Liver (tissue), 9 donors: ENCODE results near the gene LCN10. TPM values are rescaled to one million over a fixed set of nuclear protein-coding genes. Genes with fewer than 3 reads are reported as not detected.
"Not testable (repeated sequence)": the region's sequence is repeated elsewhere in the genome, so short reads cannot be mapped to it uniquely, and the experiment has no call there.

Experiments
- DNase-seq: peaks from one replicate; pipeline ENCODE4 v3.0.0-alpha.2; 2017; ENCODE audit warnings: low spot score
- H3K27ac ChIP-seq, 2 donors: one replicate each; pipeline ENCODE4 v1.7.0; 2013; ENCODE audit warnings: inconsistent platforms in 2 of 2, low read length in 2 of 2, control low read depth in 1 of 2, low read depth in 1 of 2, mild to moderate bottlenecking in 1 of 2
- H3K27me3 ChIP-seq, 4 donors: one replicate each; pipeline versions ENCODE4 v1.6.1 to v1.7.0; 2013; ENCODE audit warnings: low read length in 3 of 4, inconsistent platforms in 1 of 4, mild to moderate bottlenecking in 1 of 4, moderate library complexity in 1 of 4; ENCODE audit not compliant: control insufficient read depth in 4 of 4, insufficient read depth in 4 of 4
- H3K36me3 ChIP-seq, 4 donors: one replicate each; pipeline versions ENCODE4 v1.6.1 to v1.7.0; 2013; ENCODE audit warnings: low read length in 3 of 4, mild to moderate bottlenecking in 3 of 4, low read depth in 1 of 4, moderate library complexity in 1 of 4; ENCODE audit not compliant: control insufficient read depth in 4 of 4, insufficient read depth in 3 of 4
- H3K4me1 ChIP-seq, 4 donors: one replicate each; pipeline versions ENCODE4 v1.6.1 to v1.7.0; 2013; ENCODE audit warnings: low read length in 3 of 4, mild to moderate bottlenecking in 3 of 4, moderate library complexity in 1 of 4; ENCODE audit not compliant: control insufficient read depth in 4 of 4, insufficient read depth in 4 of 4
- H3K4me3 ChIP-seq, 3 donors: one replicate each; pipeline versions ENCODE4 v1.6.1 to v1.7.0; 2013; ENCODE audit warnings: low read length in 3 of 3, control low read depth in 1 of 3, low read depth in 1 of 3, mild to moderate bottlenecking in 1 of 3
- H3K9ac ChIP-seq, 2 donors: one replicate each; pipeline ENCODE4 v1.7.0; 2013; ENCODE audit warnings: low read length in 2 of 2, mild to moderate bottlenecking in 2 of 2, moderate library complexity in 2 of 2, control low read depth in 1 of 2, low read depth in 1 of 2
- H3K9me3 ChIP-seq, 4 donors: one replicate each; pipeline versions ENCODE4 v1.6.1 to v1.7.0; 2013; ENCODE audit warnings: low read length in 3 of 4; ENCODE audit not compliant: control insufficient read depth in 4 of 4
- FOXA1 ChIP-seq: IDR thresholded peaks from 2 replicates; pipeline ENCODE4 v1.6.1; 2016; ENCODE audit warnings: antibody characterized with exemption
- FOXA2 ChIP-seq: IDR thresholded peaks from 2 replicates; pipeline ENCODE4 v1.6.1; 2016; ENCODE audit warnings: antibody characterized with exemption
- GABPA ChIP-seq, 2 donors: IDR thresholded peaks in 1 of 2; conservative IDR thresholded peaks in 1 of 2; 2 replicates each; pipeline ENCODE4 v1.6.1; 2016; ENCODE audit warnings: antibody characterized with exemption in 2 of 2, mild to moderate bottlenecking in 1 of 2, moderate library complexity in 1 of 2
- HNF4A ChIP-seq, 2 donors: conservative IDR thresholded peaks; 2 replicates each; pipeline ENCODE4 v1.6.1; 2016; ENCODE audit warnings: antibody characterized with exemption in 2 of 2, mild to moderate bottlenecking in 2 of 2
- HNF4G ChIP-seq: IDR thresholded peaks from 2 replicates; pipeline ENCODE4 v1.6.1; 2016; ENCODE audit warnings: antibody characterized with exemption
- JUND ChIP-seq, 2 donors: IDR thresholded peaks; 2 replicates each; pipeline ENCODE4 v1.6.1; 2016; ENCODE audit warnings: antibody characterized with exemption in 2 of 2
- NR2F2 ChIP-seq: IDR thresholded peaks from 2 replicates; pipeline ENCODE4 v1.6.1; 2016; ENCODE audit warnings: antibody characterized with exemption
- RAD21 ChIP-seq, 2 donors: IDR thresholded peaks; 2 replicates each; pipeline ENCODE4 v1.6.1; 2016; ENCODE audit warnings: antibody characterized with exemption in 2 of 2, mild to moderate bottlenecking in 2 of 2
- SP1 ChIP-seq: IDR thresholded peaks from 2 replicates; pipeline ENCODE4 v1.6.1; 2018; ENCODE audit warnings: antibody characterized with exemption, mild to moderate bottlenecking
- YY1 ChIP-seq: IDR thresholded peaks from 2 replicates; pipeline ENCODE4 v1.6.1; 2016; ENCODE audit warnings: antibody characterized with exemption, mild to moderate bottlenecking
- WGBS: extraction: QIAGEN DNeasy Blood & Tissue Kit; methylation state at CpG from one replicate; pipeline ENCODE4 v1.1.7; 2013; 5-methylcytosine and 5-hydroxymethylcytosine counted together
- polyA plus RNA-seq, 2 donors: library from polyadenylated mRNA; stranded (reverse) in 1 of 2; unstranded in 1 of 2; fragments of 200-250 nt in 1 of 2; fragments of >200 nt in 1 of 2; fragmentation: Nextera tagmentation in 1 of 2; extraction: Ambion mirVana in 1 of 2; gene quantifications; one replicate each; pipeline versions ENCODE4 v1.2.1 to v1.2.3, GENCODE V29; 2013 to 2015
- total RNA-seq, 2 donors: library from RNA; depleted of rRNA; stranded (reverse); fragments of >200 nt; gene quantifications; one replicate each; pipeline ENCODE4 v1.2.3, GENCODE V29; 2014
- TF ChIP-seq, protein P1 (sequence below): fragments of 150-350 bp; IDR thresholded peaks from 2 replicates; pipeline ENCODE4 v1.5.1; 2017; ENCODE audit warnings: improper control_type of control experiment, low read depth, low read length; ENCODE audit not compliant: missing input control
- TF ChIP-seq, protein P2 (sequence below): IDR thresholded peaks from 2 replicates; pipeline ENCODE4 v1.6.1; 2016; ENCODE audit warnings: antibody characterized with exemption
- TF ChIP-seq, protein P3 (sequence below): IDR thresholded peaks from 2 replicates; pipeline ENCODE4 v1.6.1; 2016; ENCODE audit warnings: antibody characterized with exemption, mild to moderate bottlenecking
- TF ChIP-seq, protein P4 (sequence below): IDR thresholded peaks from 2 replicates; pipeline ENCODE4 v1.6.1; 2016; ENCODE audit warnings: antibody characterized with exemption
- TF ChIP-seq, protein P5 (sequence below): IDR thresholded peaks from 2 replicates; pipeline ENCODE4 v1.6.1; 2016; ENCODE audit warnings: antibody characterized with exemption
- donor health status: healthy.
- donor health status: healthy.
- donor health status: healthy.
- donor health status: healthy.
- donor health status: healthy.

Gene LCN10
- total and polyA plus RNA-seq, 4 donors: 0.08 to 0.14 (median 0.11) TPM

DNA sequence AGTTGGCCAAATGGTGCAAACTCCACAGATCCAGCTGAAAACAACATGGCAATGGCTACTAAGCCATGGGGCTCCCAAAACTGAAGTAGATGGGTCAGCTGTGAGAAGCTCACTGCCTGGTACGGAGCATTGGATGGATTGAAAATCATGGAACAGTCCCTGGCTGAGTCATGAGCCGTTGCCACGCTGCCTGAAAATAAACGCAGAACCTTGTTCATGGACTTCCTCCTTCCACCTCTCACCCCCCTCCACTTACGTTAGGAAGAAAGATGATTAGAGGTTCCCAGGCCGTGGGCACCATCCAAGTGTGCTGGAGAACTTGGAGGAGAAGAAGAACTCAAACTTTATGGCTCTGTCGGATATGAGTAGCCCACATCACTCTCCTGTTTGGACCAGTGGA lies 37.2 kb downstream of the LCN10 start:
- H3K9ac ChIP-seq: no peak overlapping the region
- no peak for DNase-seq
- H3K27me3 ChIP-seq: no peaks in the 10 kb centered on the region
- H3K36me3 ChIP-seq: no peaks in the 10 kb centered on the region
- H3K9me3 ChIP-seq: no peaks in the 10 kb centered on the region
- 86% methylated on average over 7 of the region's 7 CpGs for WGBS
- H3K27ac ChIP-seq: no peak overlapping the region
- no peak for TF ChIP-seq HNF4A (conservative IDR thresholded peaks at IDR 0.05)
- TF ChIP-seq, protein P1, sequence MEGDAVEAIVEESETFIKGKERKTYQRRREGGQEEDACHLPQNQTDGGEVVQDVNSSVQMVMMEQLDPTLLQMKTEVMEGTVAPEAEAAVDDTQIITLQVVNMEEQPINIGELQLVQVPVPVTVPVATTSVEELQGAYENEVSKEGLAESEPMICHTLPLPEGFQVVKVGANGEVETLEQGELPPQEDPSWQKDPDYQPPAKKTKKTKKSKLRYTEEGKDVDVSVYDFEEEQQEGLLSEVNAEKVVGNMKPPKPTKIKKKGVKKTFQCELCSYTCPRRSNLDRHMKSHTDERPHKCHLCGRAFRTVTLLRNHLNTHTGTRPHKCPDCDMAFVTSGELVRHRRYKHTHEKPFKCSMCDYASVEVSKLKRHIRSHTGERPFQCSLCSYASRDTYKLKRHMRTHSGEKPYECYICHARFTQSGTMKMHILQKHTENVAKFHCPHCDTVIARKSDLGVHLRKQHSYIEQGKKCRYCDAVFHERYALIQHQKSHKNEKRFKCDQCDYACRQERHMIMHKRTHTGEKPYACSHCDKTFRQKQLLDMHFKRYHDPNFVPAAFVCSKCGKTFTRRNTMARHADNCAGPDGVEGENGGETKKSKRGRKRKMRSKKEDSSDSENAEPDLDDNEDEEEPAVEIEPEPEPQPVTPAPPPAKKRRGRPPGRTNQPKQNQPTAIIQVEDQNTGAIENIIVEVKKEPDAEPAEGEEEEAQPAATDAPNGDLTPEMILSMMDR: no peak
- H3K4me1 ChIP-seq: peaks cover 0 to 3% (median 0%) of the 10 kb centered on the region in 4 donors
- H3K4me3 ChIP-seq: no peak overlapping the region

DNA sequence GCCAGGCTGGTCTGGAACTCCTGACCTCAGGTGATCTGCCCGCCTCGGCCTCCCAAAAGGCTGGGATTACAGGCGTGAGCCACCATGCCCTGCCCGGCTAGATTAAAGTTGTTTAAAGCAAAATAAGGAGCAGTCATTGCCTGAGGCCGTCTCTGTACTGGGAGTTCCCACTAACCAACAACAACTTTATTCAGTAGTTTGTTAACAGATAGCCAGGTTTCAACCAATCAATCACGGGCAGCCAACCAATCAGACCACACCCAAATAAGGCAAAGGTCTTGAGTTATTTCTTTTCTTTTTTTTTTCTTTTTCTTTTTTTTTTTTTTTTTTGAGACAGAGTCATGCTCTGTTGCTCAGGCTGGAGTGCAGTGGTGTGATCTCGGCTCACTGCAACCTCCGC lies 38.0 kb downstream of the LCN10 start:
- not testable (repeated sequence) for H3K36me3 ChIP-seq, H3K4me1 ChIP-seq, H3K4me3 ChIP-seq, H3K27ac ChIP-seq, H3K27me3 ChIP-seq, H3K9ac ChIP-seq, DNase-seq, H3K9me3 ChIP-seq
- 81% methylated on average over 8 of the region's 8 CpGs for WGBS

DNA sequence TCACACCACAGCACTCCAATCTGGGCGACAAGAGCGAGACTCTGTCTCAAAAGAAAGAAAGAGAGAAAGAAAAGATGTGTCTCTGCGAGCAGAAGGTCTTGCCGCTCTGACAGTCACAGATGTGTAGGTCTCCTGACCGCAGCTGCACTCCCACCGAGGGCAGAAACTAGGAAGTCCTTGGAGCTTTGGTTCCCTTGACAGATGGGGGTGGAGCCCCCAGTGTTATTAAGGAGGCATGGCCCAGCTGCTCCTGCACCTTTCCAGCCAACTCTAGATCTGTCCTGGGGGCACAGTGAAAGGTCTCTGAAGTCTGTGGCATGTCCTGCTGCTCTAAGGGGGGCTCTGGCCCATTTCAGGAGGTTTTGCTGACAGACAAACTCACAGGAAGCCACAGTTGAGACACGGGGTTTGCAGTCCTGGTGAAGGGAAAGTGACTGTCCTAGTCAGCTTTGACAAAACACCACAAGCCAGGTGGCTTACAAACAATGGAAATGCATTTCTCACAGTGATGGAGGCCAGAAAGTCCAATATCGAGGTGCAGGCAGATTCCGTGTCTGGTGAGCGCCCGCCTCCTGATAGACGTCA lies 39.4 kb downstream of the LCN10 start:
- H3K9ac ChIP-seq: no peak overlapping the region
- WGBS: 85% methylated on average over 12 of the region's 12 CpGs
- H3K9me3 ChIP-seq: no peaks in the 10 kb centered on the region
- peaks cover 0 to 11% (median 5%) of the 10 kb centered on the region in 4 donors for H3K4me1 ChIP-seq
- no peak overlapping the region for H3K27ac ChIP-seq
- H3K27me3 ChIP-seq: no peaks in the 10 kb centered on the region
- no peaks in the 10 kb centered on the region for H3K36me3 ChIP-seq
- no peak for DNase-seq
- no peak overlapping the region for H3K4me3 ChIP-seq
- TF ChIP-seq, protein P2, sequence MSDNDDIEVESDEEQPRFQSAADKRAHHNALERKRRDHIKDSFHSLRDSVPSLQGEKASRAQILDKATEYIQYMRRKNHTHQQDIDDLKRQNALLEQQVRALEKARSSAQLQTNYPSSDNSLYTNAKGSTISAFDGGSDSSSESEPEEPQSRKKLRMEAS: no peak
- no peak for TF ChIP-seq GABPA (IDR thresholded peaks at IDR 0.05 in 1 of 2, conservative IDR thresholded peaks at IDR 0.05 in 1 of 2)
- no peak for TF ChIP-seq RAD21 (IDR thresholded peaks at IDR 0.05)
- TF ChIP-seq, protein P3, sequence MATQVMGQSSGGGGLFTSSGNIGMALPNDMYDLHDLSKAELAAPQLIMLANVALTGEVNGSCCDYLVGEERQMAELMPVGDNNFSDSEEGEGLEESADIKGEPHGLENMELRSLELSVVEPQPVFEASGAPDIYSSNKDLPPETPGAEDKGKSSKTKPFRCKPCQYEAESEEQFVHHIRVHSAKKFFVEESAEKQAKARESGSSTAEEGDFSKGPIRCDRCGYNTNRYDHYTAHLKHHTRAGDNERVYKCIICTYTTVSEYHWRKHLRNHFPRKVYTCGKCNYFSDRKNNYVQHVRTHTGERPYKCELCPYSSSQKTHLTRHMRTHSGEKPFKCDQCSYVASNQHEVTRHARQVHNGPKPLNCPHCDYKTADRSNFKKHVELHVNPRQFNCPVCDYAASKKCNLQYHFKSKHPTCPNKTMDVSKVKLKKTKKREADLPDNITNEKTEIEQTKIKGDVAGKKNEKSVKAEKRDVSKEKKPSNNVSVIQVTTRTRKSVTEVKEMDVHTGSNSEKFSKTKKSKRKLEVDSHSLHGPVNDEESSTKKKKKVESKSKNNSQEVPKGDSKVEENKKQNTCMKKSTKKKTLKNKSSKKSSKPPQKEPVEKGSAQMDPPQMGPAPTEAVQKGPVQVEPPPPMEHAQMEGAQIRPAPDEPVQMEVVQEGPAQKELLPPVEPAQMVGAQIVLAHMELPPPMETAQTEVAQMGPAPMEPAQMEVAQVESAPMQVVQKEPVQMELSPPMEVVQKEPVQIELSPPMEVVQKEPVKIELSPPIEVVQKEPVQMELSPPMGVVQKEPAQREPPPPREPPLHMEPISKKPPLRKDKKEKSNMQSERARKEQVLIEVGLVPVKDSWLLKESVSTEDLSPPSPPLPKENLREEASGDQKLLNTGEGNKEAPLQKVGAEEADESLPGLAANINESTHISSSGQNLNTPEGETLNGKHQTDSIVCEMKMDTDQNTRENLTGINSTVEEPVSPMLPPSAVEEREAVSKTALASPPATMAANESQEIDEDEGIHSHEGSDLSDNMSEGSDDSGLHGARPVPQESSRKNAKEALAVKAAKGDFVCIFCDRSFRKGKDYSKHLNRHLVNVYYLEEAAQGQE: no peak
- TF ChIP-seq, protein P4, sequence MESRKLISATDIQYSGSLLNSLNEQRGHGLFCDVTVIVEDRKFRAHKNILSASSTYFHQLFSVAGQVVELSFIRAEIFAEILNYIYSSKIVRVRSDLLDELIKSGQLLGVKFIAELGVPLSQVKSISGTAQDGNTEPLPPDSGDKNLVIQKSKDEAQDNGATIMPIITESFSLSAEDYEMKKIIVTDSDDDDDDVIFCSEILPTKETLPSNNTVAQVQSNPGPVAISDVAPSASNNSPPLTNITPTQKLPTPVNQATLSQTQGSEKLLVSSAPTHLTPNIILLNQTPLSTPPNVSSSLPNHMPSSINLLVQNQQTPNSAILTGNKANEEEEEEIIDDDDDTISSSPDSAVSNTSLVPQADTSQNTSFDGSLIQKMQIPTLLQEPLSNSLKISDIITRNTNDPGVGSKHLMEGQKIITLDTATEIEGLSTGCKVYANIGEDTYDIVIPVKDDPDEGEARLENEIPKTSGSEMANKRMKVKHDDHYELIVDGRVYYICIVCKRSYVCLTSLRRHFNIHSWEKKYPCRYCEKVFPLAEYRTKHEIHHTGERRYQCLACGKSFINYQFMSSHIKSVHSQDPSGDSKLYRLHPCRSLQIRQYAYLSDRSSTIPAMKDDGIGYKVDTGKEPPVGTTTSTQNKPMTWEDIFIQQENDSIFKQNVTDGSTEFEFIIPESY: no peak
- TF ChIP-seq, protein P5, sequence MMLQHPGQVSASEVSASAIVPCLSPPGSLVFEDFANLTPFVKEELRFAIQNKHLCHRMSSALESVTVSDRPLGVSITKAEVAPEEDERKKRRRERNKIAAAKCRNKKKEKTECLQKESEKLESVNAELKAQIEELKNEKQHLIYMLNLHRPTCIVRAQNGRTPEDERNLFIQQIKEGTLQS: no peak
- no peak for TF ChIP-seq HNF4G
- no peak for TF ChIP-seq JUND (IDR thresholded peaks at IDR 0.05)
- TF ChIP-seq FOXA1: no peak
- no peak for TF ChIP-seq SP1
- TF ChIP-seq NR2F2: no peak
- TF ChIP-seq, protein P1: no peak
- TF ChIP-seq HNF4A (conservative IDR thresholded peaks at IDR 0.05): no peak
- no peak for TF ChIP-seq YY1
- TF ChIP-seq FOXA2: no peak
